Gastroesophageal sphincter (tissue), 4 donors: Measurements from ENCODE around the gene TYRO3. TPM values are rescaled to one million over a fixed set of nuclear protein-coding genes. Genes with fewer than 3 reads are reported as not detected.
"Not testable (repeated sequence)": the region's sequence is repeated elsewhere in the genome, so short reads cannot be mapped to it uniquely, and the experiment has no call there.

Source experiments
- ATAC-seq: fragments of 150-250 bp; one replicate; pipeline ENCODE4 v1.9.1; 2016; ENCODE audit warnings: mild to moderate bottlenecking, moderate library complexity
- H3K27ac ChIP-seq, 4 donors: fragments of 200-600 bp; sonication (generic) in 3 of 4; 1 replicate in 3 of 4; 2 replicates in 1 of 4; pipeline ENCODE4 v1.5.1; 2016 to 2019
- H3K27me3 ChIP-seq: fragments of 200-600 bp; sonication (generic); one replicate; pipeline ENCODE4 v1.5.1; 2019
- H3K36me3 ChIP-seq, 2 donors: fragments of 200-600 bp; sonication (generic); one replicate each; pipeline ENCODE4 v1.5.1; 2019; ENCODE audit warnings: control low read depth in 1 of 2
- H3K4me1 ChIP-seq, 3 donors: fragments of 200-600 bp; sonication (generic); 1 replicate in 2 of 3; 2 replicates in 1 of 3; pipeline ENCODE4 v1.5.1; 2016 to 2019; ENCODE audit warnings: control low read depth in 2 of 3
- H3K4me3 ChIP-seq, 2 donors: fragments of 200-600 bp; sonication (generic); one replicate each; pipeline ENCODE4 v1.5.1; 2019; ENCODE audit warnings: mild to moderate bottlenecking in 1 of 2, moderate library complexity in 1 of 2
- H3K9me3 ChIP-seq, 3 donors: fragments of 200-600 bp; sonication (generic); one replicate each; pipeline ENCODE4 v1.5.1; 2017 to 2019; ENCODE audit warnings: control low read depth in 2 of 3
- EP300 ChIP-seq: sonication (generic); formaldehyde crosslinking; IDR thresholded peaks from one replicate; pipeline ENCODE4 v1.6.1; 2017; ENCODE audit warnings: antibody characterized with exemption, mild to moderate bottlenecking
- POLR2A ChIP-seq, 2 donors: fragments of 450-650 bp; IDR thresholded peaks; one replicate each; pipeline ENCODE4 v1.6.1; 2017; ENCODE audit warnings: antibody characterized with exemption in 2 of 2, mild to moderate bottlenecking in 2 of 2, moderate library complexity in 1 of 2
- POLR2AphosphoS5 ChIP-seq: sonication (generic); formaldehyde crosslinking; IDR thresholded peaks from one replicate; pipeline ENCODE4 v1.6.1; 2017; ENCODE audit warnings: antibody characterized with exemption
- WGBS, 2 donors: methylation state at CpG; one replicate each; pipeline ENCODE4 v1.1.5; 2018; ENCODE audit warnings: low coverage in 1 of 2; 5-methylcytosine and 5-hydroxymethylcytosine counted together
- total RNA-seq, 4 donors: library from RNA; depleted of rRNA; stranded (reverse); fragments of >200 nt; gene quantifications; one replicate each; pipeline ENCODE4 v1.1.0, GENCODE V29; 2016
- TF ChIP-seq, protein P1 (sequence below), 4 experiments: fragments of 200-600 bp in 2 of 4; fragments of 450-650 bp in 2 of 4; sonication (generic) in 1 of 4; IDR thresholded peaks; one replicate each; pipeline ENCODE4 v1.5.1; 2017 to 2019; ENCODE audit warnings: antibody characterized with exemption in 4 of 4, mild to moderate bottlenecking in 2 of 4, moderate library complexity in 2 of 4

TYRO3 gene
- total RNA-seq, 4 donors from 2014 or later, result 3.1 to 9.5 (median 8.4) TPM

DNA sequence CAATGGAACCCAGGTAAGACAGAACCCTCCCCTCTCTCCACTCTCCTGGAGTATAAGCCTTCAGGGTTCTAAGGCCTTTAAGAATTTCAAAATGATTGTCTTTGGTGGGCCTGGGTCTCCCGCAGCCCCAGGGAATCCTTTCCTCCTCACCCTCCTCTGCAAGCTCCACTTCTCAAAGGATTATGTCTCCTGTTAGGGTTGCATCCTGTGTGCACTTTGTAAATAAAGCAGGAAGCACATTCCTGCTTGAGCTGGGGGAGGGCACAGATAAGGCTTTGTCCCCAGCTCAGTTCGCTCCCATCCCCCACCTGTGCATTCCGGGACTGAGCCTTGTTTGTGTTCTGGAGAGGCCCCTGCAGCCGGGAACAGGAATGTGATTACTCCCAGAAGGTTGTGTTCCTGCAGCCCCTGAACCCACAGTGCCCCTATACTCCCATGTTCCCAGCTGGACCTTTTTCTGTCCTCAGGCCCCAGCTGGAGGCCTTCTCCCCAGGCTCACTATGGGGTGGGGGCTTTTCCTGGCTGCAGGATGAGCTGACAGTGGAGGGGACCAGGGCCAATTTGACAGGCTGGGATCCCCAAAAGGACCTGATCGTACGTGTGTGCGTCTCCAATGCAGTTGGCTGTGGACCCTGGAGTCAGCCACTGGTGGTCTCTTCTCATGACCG, 9.5 kb downstream of the TYRO3 start:
- Histone ChIP-seq H3K4me1 (peaks cover 0 to 7% (median 0%) of the 10 kb centered on the region in 3 donors), H3K36me3 (peaks cover 0 to 55% of the 10 kb centered on the region in 2 donors)
- WGBS, 2 donors, result 59 to 60% methylated on average over 2 to 3 of the region's 8 CpGs

DNA sequence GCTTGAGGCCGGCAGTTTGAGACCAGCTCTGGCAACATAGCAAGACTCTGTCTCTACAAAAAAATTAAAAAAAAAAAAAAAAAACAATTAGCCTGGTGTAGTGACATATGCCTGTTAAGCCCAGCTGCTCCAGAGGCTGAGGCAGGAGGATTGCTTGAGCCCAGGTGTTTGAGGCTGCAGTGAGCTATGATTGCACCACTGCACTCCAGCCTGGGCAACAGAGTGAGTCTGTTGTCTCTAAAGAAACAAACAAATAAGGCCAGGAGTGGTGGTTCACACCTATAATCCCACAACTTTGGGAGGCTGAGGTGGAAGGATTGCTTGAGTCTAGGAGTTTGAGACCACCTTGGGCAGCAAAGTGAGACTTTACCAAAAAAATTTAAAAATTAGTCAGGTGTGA, 10.2 kb downstream of the TYRO3 start:
- not testable (repeated sequence) for H3K4me1 ChIP-seq, H3K27me3 ChIP-seq, H3K4me3 ChIP-seq, H3K27ac ChIP-seq, H3K9me3 ChIP-seq, ATAC-seq
- peaks cover 0 to 60% of the 10 kb centered on the region in 2 donors for H3K36me3 ChIP-seq
- no CpG with 5 or more reads among the region's 1 CpG for WGBS, 2 donors

More for the DNA sequence above, 9.5 kb downstream of the TYRO3 start:
- Histone ChIP-seq H3K27ac (peak overlapping the region in 1 of 4 donors; percentile 30), H3K4me3 (no peak overlapping the region), H3K9me3 (no peaks in the 10 kb centered on the region), H3K27me3 (no peaks in the 10 kb centered on the region)
- no peak for ATAC-seq
- TF ChIP-seq POLR2A (IDR thresholded peaks at IDR 0.05) (no peak), POLR2AphosphoS5 (no peak), EP300 (no peak)
- TF ChIP-seq, protein P1, sequence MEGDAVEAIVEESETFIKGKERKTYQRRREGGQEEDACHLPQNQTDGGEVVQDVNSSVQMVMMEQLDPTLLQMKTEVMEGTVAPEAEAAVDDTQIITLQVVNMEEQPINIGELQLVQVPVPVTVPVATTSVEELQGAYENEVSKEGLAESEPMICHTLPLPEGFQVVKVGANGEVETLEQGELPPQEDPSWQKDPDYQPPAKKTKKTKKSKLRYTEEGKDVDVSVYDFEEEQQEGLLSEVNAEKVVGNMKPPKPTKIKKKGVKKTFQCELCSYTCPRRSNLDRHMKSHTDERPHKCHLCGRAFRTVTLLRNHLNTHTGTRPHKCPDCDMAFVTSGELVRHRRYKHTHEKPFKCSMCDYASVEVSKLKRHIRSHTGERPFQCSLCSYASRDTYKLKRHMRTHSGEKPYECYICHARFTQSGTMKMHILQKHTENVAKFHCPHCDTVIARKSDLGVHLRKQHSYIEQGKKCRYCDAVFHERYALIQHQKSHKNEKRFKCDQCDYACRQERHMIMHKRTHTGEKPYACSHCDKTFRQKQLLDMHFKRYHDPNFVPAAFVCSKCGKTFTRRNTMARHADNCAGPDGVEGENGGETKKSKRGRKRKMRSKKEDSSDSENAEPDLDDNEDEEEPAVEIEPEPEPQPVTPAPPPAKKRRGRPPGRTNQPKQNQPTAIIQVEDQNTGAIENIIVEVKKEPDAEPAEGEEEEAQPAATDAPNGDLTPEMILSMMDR (IDR thresholded peaks at IDR 0.05), result no peak

DNA sequence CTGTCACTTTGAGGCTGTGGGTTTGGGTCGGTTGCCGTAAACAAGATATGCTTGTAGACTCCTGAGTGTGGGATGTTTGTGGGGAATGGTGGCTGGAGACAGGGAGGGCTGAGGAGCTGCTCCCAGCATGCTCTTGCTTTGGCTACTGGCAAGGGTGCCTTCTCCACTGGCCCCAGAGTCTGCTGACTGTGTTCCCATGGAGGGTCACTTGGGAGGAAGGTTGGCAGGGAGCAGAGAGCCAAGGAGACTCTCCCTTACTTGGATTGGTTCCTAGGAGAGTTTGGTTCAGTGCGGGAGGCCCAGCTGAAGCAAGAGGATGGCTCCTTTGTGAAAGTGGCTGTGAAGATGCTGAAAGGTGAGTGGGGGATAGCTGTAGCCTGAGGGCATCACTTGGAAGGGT, 11.8 kb downstream of the TYRO3 start:
- Histone ChIP-seq H3K4me3 (no peak overlapping the region), H3K4me1 (no peaks in the 10 kb centered on the region), H3K27me3 (no peaks in the 10 kb centered on the region), H3K36me3 (peaks cover 0 to 72% of the 10 kb centered on the region in 2 donors), H3K27ac (no peak overlapping the region), H3K9me3 (no peaks in the 10 kb centered on the region)
- TF ChIP-seq POLR2AphosphoS5 (no peak), POLR2A (IDR thresholded peaks at IDR 0.05) (no peak), EP300 (no peak)
- TF ChIP-seq, protein P1 (IDR thresholded peaks at IDR 0.05), result no peak
- WGBS, 2 donors, result 72 to 82% methylated on average over 2 to 3 of the region's 3 CpGs
- ATAC-seq, result no peak

DNA sequence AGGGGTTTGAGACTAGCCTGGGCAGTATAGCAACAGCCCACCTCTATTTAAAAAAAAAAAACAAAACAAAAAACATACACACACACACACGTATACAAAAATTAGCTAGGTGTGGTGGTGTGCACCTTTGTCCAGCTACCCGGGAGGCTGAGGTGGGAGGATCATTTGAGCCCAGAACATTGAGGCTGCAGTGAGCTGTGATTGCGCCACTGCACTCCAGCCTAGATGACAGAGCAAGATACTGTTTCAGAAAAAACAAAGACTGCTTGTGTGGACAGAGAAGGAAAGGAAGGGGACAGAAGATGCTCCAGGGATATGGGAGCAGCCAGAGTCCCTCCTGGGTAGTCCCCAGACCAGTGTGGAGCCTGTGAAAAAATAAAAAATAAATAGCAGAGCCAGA, 12.9 kb downstream of the TYRO3 start:
- peaks cover 0 to 72% of the 10 kb centered on the region in 2 donors for H3K36me3 ChIP-seq
- 90 to 94% methylated on average over 3 of the region's 3 CpGs for WGBS, 2 donors
- ATAC-seq, result no peak
- no peak overlapping the region for H3K4me3 ChIP-seq
- no peak overlapping the region for H3K27ac ChIP-seq
- no peaks in the 10 kb centered on the region for H3K4me1 ChIP-seq
- TF ChIP-seq EP300, result no peak
- no peak for TF ChIP-seq POLR2AphosphoS5
- TF ChIP-seq POLR2A (IDR thresholded peaks at IDR 0.05), result no peak
- TF ChIP-seq, protein P1 (IDR thresholded peaks at IDR 0.05), result no peak
- H3K9me3 ChIP-seq, result no peaks in the 10 kb centered on the region
- H3K27me3 ChIP-seq, result no peaks in the 10 kb centered on the region

DNA sequence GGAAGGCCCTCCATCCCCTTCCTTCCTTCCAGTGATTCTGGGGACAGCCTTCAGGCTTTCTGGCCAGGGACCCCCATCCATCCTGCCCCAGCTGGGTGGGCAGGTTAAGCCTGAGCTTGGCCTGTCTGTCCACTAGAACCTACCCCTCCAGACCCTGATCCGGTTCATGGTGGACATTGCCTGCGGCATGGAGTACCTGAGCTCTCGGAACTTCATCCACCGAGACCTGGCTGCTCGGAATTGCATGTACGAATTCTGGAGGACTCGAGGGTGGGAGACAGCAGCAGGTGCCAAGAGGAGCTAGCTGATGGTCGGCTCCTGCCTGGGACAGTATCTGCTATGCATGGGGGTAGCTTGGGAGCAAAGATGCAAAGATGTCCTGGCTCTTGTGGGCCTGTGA, 13.9 kb downstream of the TYRO3 start:
- TF ChIP-seq, protein P1 (IDR thresholded peaks at IDR 0.05), result no peak
- TF ChIP-seq EP300 (no peak), POLR2AphosphoS5 (no peak), POLR2A (IDR thresholded peaks at IDR 0.05) (no peak)
- peaks cover 0 to 69% of the 10 kb centered on the region in 2 donors for H3K36me3 ChIP-seq
- peaks cover 0 to under 1% (median 0%) of the 10 kb centered on the region in 3 donors for H3K4me1 ChIP-seq
- WGBS, 2 donors, result no CpG with 5 or more reads among the region's 8 CpGs
- H3K9me3 ChIP-seq, result no peaks in the 10 kb centered on the region
- no peak for ATAC-seq
- no peak overlapping the region for H3K27ac ChIP-seq
- H3K4me3 ChIP-seq, result no peak overlapping the region
- no peaks in the 10 kb centered on the region for H3K27me3 ChIP-seq
